NCI-H748 (cell line): Measurements from ENCODE around the gene GABRG3.

Experiments
- DNase-seq: peaks from one replicate; lab custom pipeline; 2025; ENCODE audit not compliant: unreplicated experiment; lab: John Stamatoyannopoulos, UW

Gene GABRG3

GRCh38 chr15:27094235-27094634, 123.3 kb downstream of the GABRG3 start:
- no peak for DNase-seq

GRCh38 chr15:27095886-27096624, 125.1 kb downstream of the GABRG3 start:
- DNase-seq, result peak; percentile 60

- DNase-seq, result no peak
These were observed 126.5 kb downstream of the GABRG3 start for GRCh38 chr15:27097506-27097905.

- DNase-seq, result no peak
These were observed 131.0 kb downstream of the GABRG3 start for GRCh38 chr15:27101982-27102381.

- DNase-seq, result no peak
These were observed 140.3 kb downstream of the GABRG3 start for GRCh38 chr15:27111323-27111722.

- DNase-seq, result no peak
These were observed 143.5 kb downstream of the GABRG3 start for GRCh38 chr15:27114473-27114872.

GRCh38 chr15:27119695-27120266, 148.8 kb downstream of the GABRG3 start:
- DNase-seq, result no peak

GRCh38 chr15:27121672-27122071, 150.7 kb downstream of the GABRG3 start:
- DNase-seq, result no peak

- no peak for DNase-seq
These were observed 152.3 kb downstream of the GABRG3 start for GRCh38 chr15:27123291-27123690.

- DNase-seq, result no peak
These were observed 152.8 kb downstream of the GABRG3 start for GRCh38 chr15:27123808-27124207.

- DNase-seq, result no peak
These were observed 153.4 kb downstream of the GABRG3 start for GRCh38 chr15:27124287-27124871.

GRCh38 chr15:27125185-27125584, 154.2 kb downstream of the GABRG3 start:
- DNase-seq, result no peak

GRCh38 chr15:27126449-27126848, 155.5 kb downstream of the GABRG3 start:
- no peak for DNase-seq

- peak; percentile 56 for DNase-seq
These were observed 157.0 kb downstream of the GABRG3 start for GRCh38 chr15:27127815-27128570.

GRCh38 chr15:27133249-27133648, 162.3 kb downstream of the GABRG3 start:
- DNase-seq, result no peak

GRCh38 chr15:27134481-27134880, 163.5 kb downstream of the GABRG3 start:
- no peak for DNase-seq

GRCh38 chr15:27135151-27135550, 164.2 kb downstream of the GABRG3 start:
- no peak for DNase-seq

GRCh38 chr15:27137127-27137526, 166.1 kb downstream of the GABRG3 start:
- DNase-seq, result no peak

GRCh38 chr15:27165590-27165989, 194.6 kb downstream of the GABRG3 start:
- DNase-seq, result peak; percentile 4

- DNase-seq, result no peak
These were observed 195.9 kb downstream of the GABRG3 start for GRCh38 chr15:27166917-27167316.

- DNase-seq, result no peak
These were observed 196.8 kb downstream of the GABRG3 start for GRCh38 chr15:27167738-27168137.

GRCh38 chr15:27170851-27171250, 199.9 kb downstream of the GABRG3 start:
- no peak for DNase-seq
